Loucy (cell line): ENCODE measurements around the gene COMTD1.

Experiments used
- CTCF ChIP-seq: fragments of 200-600 bp; sonication (generic); conservative IDR thresholded peaks from 2 replicates; pipeline ENCODE4 v1.5.1; 2014; ENCODE audit warnings: mild to moderate bottlenecking, antibody characterized with exemption, low read length
- EZH2phosphoT487 ChIP-seq: fragments of 200-600 bp; IDR thresholded peaks from 2 replicates; pipeline ENCODE4 v1.6.1; 2018; ENCODE audit warnings: antibody characterized with exemption, mild to moderate bottlenecking, moderate library complexity, borderline replicate concordance

DNA sequence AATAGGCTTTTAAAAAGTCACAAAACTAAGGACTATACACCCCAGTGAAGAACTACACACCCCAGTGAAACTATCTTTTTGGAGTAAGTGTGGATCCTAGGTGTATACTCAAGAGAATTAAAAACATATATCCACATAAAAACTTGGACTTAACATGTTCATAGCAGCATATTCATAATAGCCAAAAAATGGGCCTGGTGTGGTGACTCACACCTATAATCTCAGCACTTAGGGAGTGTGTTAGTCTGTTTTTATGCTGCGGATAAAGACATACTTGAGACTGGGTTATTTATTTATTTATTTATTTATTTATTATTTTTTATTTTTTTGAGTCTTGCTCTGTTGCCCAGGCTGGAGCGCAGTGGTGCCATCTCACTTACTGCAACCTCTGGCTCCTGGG is 19.0 kb upstream of the COMTD1 start:
- TF ChIP-seq CTCF = no peak
- TF ChIP-seq EZH2phosphoT487 = no peak
